Tibial nerve (tissue), 4 donors: ENCODE data around the gene HMCN1.

Source experiments
- CTCF ChIP-seq, 5 experiments: fragments of 200-600 bp in 3 of 5; fragments of 450-650 bp in 2 of 5; sonication (generic) in 3 of 5; IDR thresholded peaks; one replicate each; pipeline ENCODE4 v1.5.1; 2016 to 2019; ENCODE audit warnings: antibody characterized with exemption in 5 of 5, mild to moderate bottlenecking in 3 of 5, moderate library complexity in 2 of 5
- EP300 ChIP-seq, 2 donors: sonication (generic); formaldehyde crosslinking; IDR thresholded peaks; one replicate each; pipeline ENCODE4 v1.6.1; 2017; ENCODE audit warnings: antibody characterized with exemption in 2 of 2, mild to moderate bottlenecking in 1 of 2
- POLR2A ChIP-seq, 2 donors: fragments of 450-650 bp; IDR thresholded peaks; one replicate each; pipeline ENCODE4 v1.6.1; 2017; ENCODE audit warnings: antibody characterized with exemption in 2 of 2, mild to moderate bottlenecking in 2 of 2, moderate library complexity in 2 of 2

GRCh38 chr1:185696422-185697150, 37.6 kb upstream of the HMCN1 start:
- TF ChIP-seq EP300 (IDR thresholded peaks at IDR 0.05), result no peak
- no peak for TF ChIP-seq CTCF (IDR thresholded peaks at IDR 0.05)
- TF ChIP-seq POLR2A (IDR thresholded peaks at IDR 0.05), result no peak
